NB4 (cell line): Measurements from ENCODE around the gene NOS3.

Experiments used
- MAX ChIP-seq: IDR thresholded peaks from 2 replicates; pipeline ENCODE4 v1.6.1; 2011; ENCODE audit warnings: low read depth, low read length
- MYC ChIP-seq: IDR thresholded peaks from 2 replicates; pipeline ENCODE4 v1.6.1; 2011; ENCODE audit warnings: low read depth, low read length
- POLR2A ChIP-seq: IDR thresholded peaks from 2 replicates; pipeline ENCODE4 v1.6.1; 2011; ENCODE audit warnings: mild to moderate bottlenecking; ENCODE audit not compliant: insufficient read length; ENCODE audit errors: extremely low read depth
- TF ChIP-seq, protein P1 (sequence below): IDR thresholded peaks from one replicate; pipeline ENCODE4 v1.5.1; 2012; ENCODE audit warnings: low read depth, low read length

- TF ChIP-seq, protein P1, sequence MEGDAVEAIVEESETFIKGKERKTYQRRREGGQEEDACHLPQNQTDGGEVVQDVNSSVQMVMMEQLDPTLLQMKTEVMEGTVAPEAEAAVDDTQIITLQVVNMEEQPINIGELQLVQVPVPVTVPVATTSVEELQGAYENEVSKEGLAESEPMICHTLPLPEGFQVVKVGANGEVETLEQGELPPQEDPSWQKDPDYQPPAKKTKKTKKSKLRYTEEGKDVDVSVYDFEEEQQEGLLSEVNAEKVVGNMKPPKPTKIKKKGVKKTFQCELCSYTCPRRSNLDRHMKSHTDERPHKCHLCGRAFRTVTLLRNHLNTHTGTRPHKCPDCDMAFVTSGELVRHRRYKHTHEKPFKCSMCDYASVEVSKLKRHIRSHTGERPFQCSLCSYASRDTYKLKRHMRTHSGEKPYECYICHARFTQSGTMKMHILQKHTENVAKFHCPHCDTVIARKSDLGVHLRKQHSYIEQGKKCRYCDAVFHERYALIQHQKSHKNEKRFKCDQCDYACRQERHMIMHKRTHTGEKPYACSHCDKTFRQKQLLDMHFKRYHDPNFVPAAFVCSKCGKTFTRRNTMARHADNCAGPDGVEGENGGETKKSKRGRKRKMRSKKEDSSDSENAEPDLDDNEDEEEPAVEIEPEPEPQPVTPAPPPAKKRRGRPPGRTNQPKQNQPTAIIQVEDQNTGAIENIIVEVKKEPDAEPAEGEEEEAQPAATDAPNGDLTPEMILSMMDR: no peak
- no peak for TF ChIP-seq POLR2A
- TF ChIP-seq MYC: no peak
- no peak for TF ChIP-seq MAX
These were observed 19.7 kb downstream of the NOS3 start for GRCh38 chr7:151010307-151011096.
